Heart left ventricle (tissue), 13 donors: ENCODE measurements around the gene LRFN5.

Experiments
- CTCF ChIP-seq, 12 donors: fragments of 200-600 bp; sonication (generic) in 4 of 12; IDR thresholded peaks; one replicate each; pipeline versions ENCODE4 v1.5.0 to v1.8.0; 2018 to 2022; ENCODE audit warnings: antibody characterized with exemption in 12 of 12, mild to moderate bottlenecking in 5 of 12
- POLR2A ChIP-seq, 2 donors: fragments of 450-650 bp; IDR thresholded peaks; one replicate each; pipeline ENCODE4 v1.6.1; 2017; ENCODE audit warnings: antibody characterized with exemption in 2 of 2, mild to moderate bottlenecking in 2 of 2, moderate library complexity in 2 of 2
- donor health status: ischemic (EF 13 %, LVEDD 7.1; RV severe dilation, severe dysfunction).
- donor health status: DM: no; HTN: yes; CAD: no.
- donor health status: DM: no; HTN: no; CAD: no.
- donor health status: ischemic (EF 25% LVEDD 6.9; RV normal size, moderate dysfunction).
- donor health status: ischemic (EF 25% LVEDD 5.7; RV mildly dilated, moderate dysfunction).
- donor health status: ischemic (EF 35%, LVEDD 5.7; RV mildly dilated, moderate dysfunction).
- donor health status: nonischemic (EF 11% LVEDD 7.7; RV severe dilation, severe dysfunction).
- donor health status: DM: yes; HTN: yes; CAD: no.
- donor health status: PGD.
- donor health status: ischemic (EF 29% LVEDD 5.4; RV normal size, mild dysfunction).
- donor health status: nonischemic (EF 23%, LVEDD 6.1; RV moderate dilation, normal function).

DNA sequence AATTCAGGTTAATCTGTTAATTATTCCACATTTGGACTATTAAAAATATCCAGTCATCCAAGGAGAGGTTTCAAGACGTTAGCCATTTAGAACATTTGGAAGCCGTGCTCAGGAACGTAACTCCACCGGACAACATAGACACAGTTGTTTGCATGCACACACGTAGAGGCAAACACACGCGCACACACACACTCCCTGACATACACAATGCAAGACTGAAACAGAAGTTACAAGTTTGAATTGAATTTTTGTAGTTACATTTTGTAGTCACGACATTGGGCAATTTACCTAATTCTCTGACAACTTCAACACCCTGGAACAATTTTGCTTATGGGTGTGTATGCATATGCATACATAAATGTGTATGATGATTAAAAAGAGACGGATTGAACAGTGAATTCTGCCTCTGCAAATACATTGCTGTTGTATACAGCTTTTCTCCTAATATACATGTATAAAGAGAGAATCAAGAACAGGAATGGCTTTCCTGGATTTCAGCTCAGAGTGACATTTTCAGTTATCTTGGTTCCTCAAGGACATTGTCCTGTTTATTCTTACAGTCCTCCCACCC, 298.8 kb downstream of the LRFN5 start:
- TF ChIP-seq CTCF (IDR thresholded peaks at IDR 0.05) (no peak), POLR2A (IDR thresholded peaks at IDR 0.05) (no peak)
